Mesothelial cell of epicardium (in vitro differentiated cells): ENCODE results near the gene KRT13. TPM values are rescaled to one million over a fixed set of nuclear protein-coding genes. Genes with fewer than 3 reads are reported as not detected.

ENCODE experiments used
- DNase-seq, 2 experiments: peaks; one replicate each; pipeline ENCODE4 v3.0.0; 2021; ENCODE audit warnings: low spot score in 2 of 2; ENCODE audit not compliant: unreplicated experiment in 2 of 2
- H3K27ac Mint-ChIP-seq: 2 replicates; pipeline ENCODE4 v1.8.0; 2021; ENCODE audit warnings: mixed read lengths
- H3K27me3 Mint-ChIP-seq: 2 replicates; pipeline ENCODE4 v1.8.0; 2021; ENCODE audit warnings: low read depth, mixed read lengths
- H3K36me3 Mint-ChIP-seq: 2 replicates; pipeline ENCODE4 v1.8.0; 2021; ENCODE audit warnings: mixed read lengths
- H3K4me1 Mint-ChIP-seq: 2 replicates; pipeline ENCODE4 v1.8.0; 2021; ENCODE audit warnings: mixed read lengths
- H3K4me3 Mint-ChIP-seq: 2 replicates; pipeline ENCODE4 v1.8.0; 2021; ENCODE audit warnings: mild to moderate bottlenecking, moderate library complexity, mixed read lengths
- H3K9me3 Mint-ChIP-seq: 2 replicates; pipeline ENCODE4 v1.8.0; 2021; ENCODE audit warnings: mixed read lengths
- total RNA-seq: library from RNA; stranded (reverse); gene quantifications from 3 replicates; pipeline ENCODE4 v1.2.1, GENCODE V29; 2021
- TF ChIP-seq, protein P1 (sequence below): fragments of 200-600 bp; sonication (generic); IDR thresholded peaks from one replicate; pipeline ENCODE4 v1.5.0; 2021; ENCODE audit warnings: antibody characterized with exemption; ENCODE audit not compliant: unreplicated experiment

KRT13 gene
- total RNA-seq, 1 donor from 2014 or later: 5.3 TPM

DNA sequence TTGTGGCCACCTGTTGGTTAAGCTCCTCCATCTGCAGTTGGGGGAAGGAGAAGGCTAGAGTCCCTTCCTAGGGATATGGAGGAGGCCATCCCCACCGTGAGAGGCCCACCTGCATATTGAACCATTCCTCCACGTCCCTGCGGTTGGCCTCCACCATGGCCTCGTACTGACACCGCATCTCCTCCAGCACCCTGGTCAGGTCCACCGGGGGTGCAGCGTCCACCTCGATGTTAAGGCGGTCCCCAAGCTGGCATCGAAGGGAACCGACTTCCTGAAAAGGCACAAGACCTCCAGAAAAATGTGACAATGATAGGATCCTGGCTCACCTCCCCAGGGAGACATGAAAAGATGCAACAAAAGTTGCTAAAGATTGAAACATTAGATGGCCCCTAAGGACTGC lies 41.2 kb downstream of the KRT13 start:
- DNase-seq: no peak

DNA sequence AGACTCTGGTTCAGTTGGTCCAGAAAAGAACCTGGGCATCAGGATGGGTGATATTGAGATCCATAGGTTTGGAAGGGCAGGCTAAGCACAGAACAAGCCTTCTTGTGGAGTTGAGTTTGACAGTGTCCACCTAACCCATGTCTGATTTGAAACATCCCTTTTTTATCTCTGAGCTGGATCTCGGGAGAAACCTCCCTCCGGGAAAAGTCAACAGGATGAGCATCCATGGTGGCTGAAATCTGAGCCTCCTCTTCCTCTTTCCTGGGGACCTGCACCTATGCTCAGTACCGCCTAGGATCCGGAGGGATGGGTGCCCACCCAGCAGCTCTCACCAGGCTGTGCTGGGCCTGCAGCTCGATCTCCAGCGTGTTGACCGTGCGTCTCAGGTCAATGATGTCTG lies 41.7 kb downstream of the KRT13 start:
- TF ChIP-seq, protein P1, sequence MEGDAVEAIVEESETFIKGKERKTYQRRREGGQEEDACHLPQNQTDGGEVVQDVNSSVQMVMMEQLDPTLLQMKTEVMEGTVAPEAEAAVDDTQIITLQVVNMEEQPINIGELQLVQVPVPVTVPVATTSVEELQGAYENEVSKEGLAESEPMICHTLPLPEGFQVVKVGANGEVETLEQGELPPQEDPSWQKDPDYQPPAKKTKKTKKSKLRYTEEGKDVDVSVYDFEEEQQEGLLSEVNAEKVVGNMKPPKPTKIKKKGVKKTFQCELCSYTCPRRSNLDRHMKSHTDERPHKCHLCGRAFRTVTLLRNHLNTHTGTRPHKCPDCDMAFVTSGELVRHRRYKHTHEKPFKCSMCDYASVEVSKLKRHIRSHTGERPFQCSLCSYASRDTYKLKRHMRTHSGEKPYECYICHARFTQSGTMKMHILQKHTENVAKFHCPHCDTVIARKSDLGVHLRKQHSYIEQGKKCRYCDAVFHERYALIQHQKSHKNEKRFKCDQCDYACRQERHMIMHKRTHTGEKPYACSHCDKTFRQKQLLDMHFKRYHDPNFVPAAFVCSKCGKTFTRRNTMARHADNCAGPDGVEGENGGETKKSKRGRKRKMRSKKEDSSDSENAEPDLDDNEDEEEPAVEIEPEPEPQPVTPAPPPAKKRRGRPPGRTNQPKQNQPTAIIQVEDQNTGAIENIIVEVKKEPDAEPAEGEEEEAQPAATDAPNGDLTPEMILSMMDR: no peak
- no peak for DNase-seq
- H3K9me3 Mint-ChIP-seq: peaks cover 11% of the 10 kb centered on the region
- H3K4me3 Mint-ChIP-seq: no peak overlapping the region
- peaks cover 2% of the 10 kb centered on the region for H3K27me3 Mint-ChIP-seq
- peaks cover 18% of the 10 kb centered on the region for H3K4me1 Mint-ChIP-seq
- peaks cover 3% of the 10 kb centered on the region for H3K36me3 Mint-ChIP-seq
- no peak overlapping the region for H3K27ac Mint-ChIP-seq

More for the DNA sequence above, 41.2 kb downstream of the KRT13 start:
- Mint-ChIP-seq H3K36me3 (peaks cover 3% of the 10 kb centered on the region), H3K4me3 (no peak overlapping the region), H3K27me3 (peaks cover 2% of the 10 kb centered on the region), H3K9me3 (peaks cover 12% of the 10 kb centered on the region), H3K27ac (no peak overlapping the region), H3K4me1 (peaks cover 18% of the 10 kb centered on the region)
- TF ChIP-seq, protein P1: no peak

DNA sequence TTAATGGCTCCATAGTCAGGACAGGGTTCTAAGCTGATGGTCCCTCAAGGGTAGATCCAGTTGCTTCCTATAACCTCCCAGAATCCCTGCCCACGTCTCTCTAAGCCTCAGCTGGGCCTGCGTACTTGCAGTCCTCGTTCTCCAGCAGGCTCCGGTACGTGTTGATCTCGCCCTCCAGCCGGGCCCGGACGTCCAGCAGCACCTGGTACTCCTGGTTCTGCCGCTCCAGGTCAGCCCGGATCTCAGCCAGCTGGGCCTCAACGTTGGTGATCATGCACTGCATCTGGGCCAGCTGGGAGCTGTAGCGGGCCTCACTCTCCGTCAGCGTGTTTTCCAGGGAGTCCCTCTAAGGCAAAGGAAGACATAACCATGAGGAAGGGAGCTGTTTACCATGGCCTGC lies 42.7 kb downstream of the KRT13 start:
- peaks cover 1% of the 10 kb centered on the region for H3K36me3 Mint-ChIP-seq
- no peak overlapping the region for H3K4me3 Mint-ChIP-seq
- TF ChIP-seq, protein P1: no peak
- H3K27me3 Mint-ChIP-seq: peaks cover 2% of the 10 kb centered on the region
- H3K4me1 Mint-ChIP-seq: peaks cover 28% of the 10 kb centered on the region
- H3K9me3 Mint-ChIP-seq: peaks cover under 1% of the 10 kb centered on the region
- no peak overlapping the region for H3K27ac Mint-ChIP-seq
- DNase-seq: no peak

GRCh38 chr17:41457676-41458075 lies 47.7 kb downstream of the KRT13 start:
- TF ChIP-seq, protein P1: no peak
- H3K9me3 Mint-ChIP-seq: no peaks in the 10 kb centered on the region
- H3K27ac Mint-ChIP-seq: peak overlapping the region; percentile 29
- H3K4me3 Mint-ChIP-seq: no peak overlapping the region
- no peaks in the 10 kb centered on the region for H3K36me3 Mint-ChIP-seq
- DNase-seq: no peak
- peaks cover 26% of the 10 kb centered on the region for H3K4me1 Mint-ChIP-seq
- H3K27me3 Mint-ChIP-seq: no peaks in the 10 kb centered on the region

GRCh38 chr17:41456204-41456603 lies 49.2 kb downstream of the KRT13 start:
- H3K27me3 Mint-ChIP-seq: no peaks in the 10 kb centered on the region
- peaks cover 4% of the 10 kb centered on the region for H3K36me3 Mint-ChIP-seq
- peaks cover 4% of the 10 kb centered on the region for H3K9me3 Mint-ChIP-seq
- DNase-seq: no peak
- H3K27ac Mint-ChIP-seq: no peak overlapping the region
- peaks cover 26% of the 10 kb centered on the region for H3K4me1 Mint-ChIP-seq
- TF ChIP-seq, protein P1: no peak
- H3K4me3 Mint-ChIP-seq: no peak overlapping the region

- Mint-ChIP-seq H3K27ac (no peak overlapping the region), H3K9me3 (peaks cover 12% of the 10 kb centered on the region), H3K27me3 (no peaks in the 10 kb centered on the region), H3K4me1 (peaks cover 21% of the 10 kb centered on the region), H3K4me3 (no peak overlapping the region), H3K36me3 (peaks cover 6% of the 10 kb centered on the region)
- no peak for DNase-seq
- TF ChIP-seq, protein P1: no peak
Measured at GRCh38 chr17:41455236-41455635, 50.2 kb downstream of the KRT13 start.
